Endothelial cell of umbilical vein (primary cell): ENCODE measurements around the gene PPP1R15B. TPM values are rescaled to one million over a fixed set of nuclear protein-coding genes. Genes with fewer than 3 reads are reported as not detected.

Experiments
- BruUV-seq: library from RNA; stranded (reverse); fragments of 400-500 nt; replicated peaks from 2 replicates; lab custom pipeline; 2021; lab: Mats Ljungman, UMichigan
- CTCF ChIA-PET: fragments of 300-600, 350-600 bp; sonication (Branson Sonifier 250); formaldehyde crosslinking; loops from one replicate; lab custom pipeline; 2021; ENCODE audit warnings: antibody characterized with exemption, inconsistent platforms; lab: Charles Lee
- POLR2A ChIA-PET: fragments of 300-600, 350-600 bp; sonication (Branson Sonifier 250); formaldehyde crosslinking; loops from one replicate; lab custom pipeline; 2021; ENCODE audit warnings: antibody characterized with exemption, inconsistent platforms; lab: Charles Lee
- DNase-seq: peaks from one replicate; pipeline ENCODE4 v3.0.0-alpha.2; 2011; ENCODE audit warnings: low read depth, low spot score
- FAIRE-seq: peaks from 2 replicates; lab custom pipeline; 2011; peaks lifted over from hg19 to GRCh38; lab: Jason Lieb, UNC
- H2AFZ ChIP-seq: 2 replicates; pipeline ENCODE4 v1.6.0; 2012; ENCODE audit warnings: low read depth, low read length, control low read depth, inconsistent platforms
- H3K27ac ChIP-seq: 2 replicates; pipeline ENCODE4 v1.5.1; 2011; ENCODE audit warnings: low read depth, mild to moderate bottlenecking, control low read depth, low read length, moderate library complexity; ENCODE audit not compliant: insufficient read depth
- H3K27me3 ChIP-seq, 2 experiments: 2 replicates each; pipeline versions ENCODE4 v1.6.0 to v1.6.1; 2011; ENCODE audit warnings: low read length in 2 of 2, mixed read lengths in 1 of 2; ENCODE audit not compliant: control insufficient read depth in 2 of 2, insufficient read depth in 2 of 2
- H3K36me3 ChIP-seq, 2 experiments: 2 replicates in 1 of 2; 3 replicates in 1 of 2; pipeline ENCODE4 v1.5.1; 2011; ENCODE audit warnings: low read length in 2 of 2, mild to moderate bottlenecking in 1 of 2, moderate library complexity in 1 of 2; ENCODE audit not compliant: control insufficient read depth in 2 of 2, insufficient read depth in 2 of 2; ENCODE audit errors: extremely low read depth in 1 of 2
- H3K4me1 ChIP-seq: 3 replicates; pipeline ENCODE4 v1.5.1; 2011; ENCODE audit warnings: mild to moderate bottlenecking, low read length; ENCODE audit not compliant: control insufficient read depth, insufficient read depth; ENCODE audit errors: extremely low read depth
- H3K4me2 ChIP-seq: 2 replicates; pipeline ENCODE4 v1.6.1; 2011; ENCODE audit warnings: low read length, control low read depth, mixed read lengths; ENCODE audit not compliant: insufficient read depth
- H3K4me3 ChIP-seq, 3 experiments: fragments of 200-600 bp in 1 of 3; sonication (generic), shearing (Covaris generic) in 1 of 3; replicated peaks in 1 of 3; 2 replicates each; pipeline ENCODE4 v1.5.1; 2011 to 2016; ENCODE audit warnings: control low read depth in 3 of 3, low read length in 3 of 3, mild to moderate bottlenecking in 2 of 3, inconsistent platforms in 1 of 3, low read depth in 1 of 3, moderate library complexity in 1 of 3; ENCODE audit not compliant: insufficient read depth in 1 of 3
- H3K79me2 ChIP-seq: 2 replicates; pipeline ENCODE4 v1.6.0; 2012; ENCODE audit warnings: low read length, inconsistent platforms; ENCODE audit not compliant: control insufficient read depth, insufficient read depth
- H3K9ac ChIP-seq: replicated peaks from 2 replicates; pipeline ENCODE3; 2011; ENCODE audit warnings: low read length, control low read depth; ENCODE audit not compliant: insufficient read depth; ENCODE audit errors: extremely low read depth
- H3K9me1 ChIP-seq: replicated peaks from 3 replicates; pipeline ENCODE4 v1.6.0; 2011; ENCODE audit warnings: mild to moderate bottlenecking, low read length; ENCODE audit not compliant: control insufficient read depth, insufficient read depth; ENCODE audit errors: extremely low read depth
- H3K9me3 ChIP-seq: replicated peaks from 2 replicates; pipeline ENCODE4 v1.5.1; 2012; ENCODE audit warnings: low read length, inconsistent platforms; ENCODE audit not compliant: control insufficient read depth, insufficient read depth
- H4K20me1 ChIP-seq: replicated peaks from 2 replicates; pipeline ENCODE3; 2011; ENCODE audit warnings: mild to moderate bottlenecking, low read length; ENCODE audit not compliant: control insufficient read depth, insufficient read depth; ENCODE audit errors: extremely low read depth
- EZH2 ChIP-seq: IDR thresholded peaks from 2 replicates; pipeline ENCODE4 v1.6.1; 2012; ENCODE audit warnings: borderline replicate concordance, low read depth, mild to moderate bottlenecking, moderate library complexity, low read length, inconsistent platforms; ENCODE audit not compliant: severe bottlenecking
- dilution Hi-C: fragments of 300-500 bp; cut with MboI; formaldehyde crosslinking; loops from one replicate; pipeline ENCODE4 v1.15.0; 2019; ENCODE audit warnings: low sequenced_read_pairs; ENCODE audit not compliant: extremely low pct_ligation_motif_present
- intact Hi-C: fragments of 100-400 bp; cut with micrococcal nuclease; formaldehyde crosslinking; loops from one replicate; pipeline ENCODE4 v1.10.0; 2022
- polyA plus RNA-seq, 4 experiments: library from polyadenylated mRNA; depleted of rRNA in 3 of 4; stranded (reverse) in 3 of 4; unstranded in 1 of 4; fragments of >200 nt; gene quantifications; 2 replicates each; pipeline versions ENCODE4 v1.2.1 to v1.2.3, GENCODE V29; 2011 to 2012; ENCODE audit warnings: missing spikeins in 1 of 4
- total RNA-seq: library from RNA; stranded (reverse); gene quantifications from 2 replicates; pipeline ENCODE4 v1.2.3, GENCODE V29; 2021
- TF ChIP-seq, protein P1 (sequence below), 2 donors: IDR thresholded peaks; 1 replicate in 1 of 2; 2 replicates in 1 of 2; pipeline ENCODE4 v1.5.1; 2011; ENCODE audit warnings: low read length in 2 of 2, mild to moderate bottlenecking in 2 of 2, moderate library complexity in 2 of 2, control low read depth in 1 of 2, inconsistent platforms in 1 of 2, low read depth in 1 of 2; ENCODE audit not compliant: insufficient read depth in 1 of 2; ENCODE audit errors: extremely low read depth in 1 of 2

Gene PPP1R15B
- total and polyA plus RNA-seq, 2 donors (not counting 3 experiments of a cell fraction or from before 2014, with no cell fraction given), result 16.8 to 39.8 TPM

GRCh38 chr1:204446413-204447111, 34.9 kb upstream of the PPP1R15B start:
- Histone ChIP-seq H3K4me3 (no peak overlapping the region), H2AFZ (no peak overlapping the region), H3K4me2 (no peak overlapping the region), H3K79me2 (no peaks in the 10 kb centered on the region), H3K4me1 (peaks cover 9% of the 10 kb centered on the region), H3K9ac (no peak overlapping the region), H3K9me1 (no peaks in the 10 kb centered on the region), H3K36me3 (peaks cover 0 to 50% of the 10 kb centered on the region in 2 experiments), H3K27me3 (no peaks in the 10 kb centered on the region), H4K20me1 (no peaks in the 10 kb centered on the region), H3K27ac (no peak overlapping the region), H3K9me3 (no peaks in the 10 kb centered on the region)
- ChIA-PET CTCF (interaction anchor here (0.6 to 34.5 kb wide), 19 partner anchors 8 to 360 kb away, joined by 3 to 1267 read pairs (median 10); partner anchors contain the start of genes GOLT1A, MDM4 and PIK3C2B), POLR2A (interaction anchor here (1.0 to 1.7 kb wide), 4 partner anchors 47 to 57 kb away, joined by 3 to 19 read pairs (median 4); partner anchors contain the start of gene PIK3C2B)
- dilution Hi-C loops (loop anchor here (10.0 kb wide), 1 partner anchor 58 kb away; no protein-coding TSS in a partner anchor), intact Hi-C loops (loop anchor here (1.0 to 10.0 kb wide), 5 partner anchors 16 to 358 kb away; partner anchors contain the start of gene PIK3C2B)
- TF ChIP-seq, protein P1, sequence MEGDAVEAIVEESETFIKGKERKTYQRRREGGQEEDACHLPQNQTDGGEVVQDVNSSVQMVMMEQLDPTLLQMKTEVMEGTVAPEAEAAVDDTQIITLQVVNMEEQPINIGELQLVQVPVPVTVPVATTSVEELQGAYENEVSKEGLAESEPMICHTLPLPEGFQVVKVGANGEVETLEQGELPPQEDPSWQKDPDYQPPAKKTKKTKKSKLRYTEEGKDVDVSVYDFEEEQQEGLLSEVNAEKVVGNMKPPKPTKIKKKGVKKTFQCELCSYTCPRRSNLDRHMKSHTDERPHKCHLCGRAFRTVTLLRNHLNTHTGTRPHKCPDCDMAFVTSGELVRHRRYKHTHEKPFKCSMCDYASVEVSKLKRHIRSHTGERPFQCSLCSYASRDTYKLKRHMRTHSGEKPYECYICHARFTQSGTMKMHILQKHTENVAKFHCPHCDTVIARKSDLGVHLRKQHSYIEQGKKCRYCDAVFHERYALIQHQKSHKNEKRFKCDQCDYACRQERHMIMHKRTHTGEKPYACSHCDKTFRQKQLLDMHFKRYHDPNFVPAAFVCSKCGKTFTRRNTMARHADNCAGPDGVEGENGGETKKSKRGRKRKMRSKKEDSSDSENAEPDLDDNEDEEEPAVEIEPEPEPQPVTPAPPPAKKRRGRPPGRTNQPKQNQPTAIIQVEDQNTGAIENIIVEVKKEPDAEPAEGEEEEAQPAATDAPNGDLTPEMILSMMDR (IDR thresholded peaks at IDR 0.05; ENCODE audit: extremely low read depth in 1 of 2, insufficient read depth in 1 of 2, low read depth in 1 of 2, low read length in 2 of 2), result peak; percentile 73 to 82
- no peak for TF ChIP-seq EZH2
- DNase-seq, result peak; percentile 65
- peak; percentile 82 for FAIRE-seq
- no TSS peak for BruUV-seq
